Measurements from ENCODE around the gene FDX2. TPM values are rescaled to one million over a fixed set of nuclear protein-coding genes. Genes with fewer than 3 reads are reported as not detected.
A peak's percentile ranks its signal among the peaks of the same experiment; 100 is the strongest.

Gene FDX2
- 10 to 100 TPM in 3 of 4 donors, 1 to 10 TPM in 1; 6.7 to 36.5 (median 16.6) TPM for total RNA-seq

GRCh38 chr19:10315335-10316214, at the start of gene FDX2:
TSS of gene FDX2 (minus strand) at chr19:10316015. CDS start at chr19:10315996, 19 bp downstream.
- peak within 1 kb of the TSS in 3 of 4 donors; percentile 55 to 76 (median 73) for H3K27ac ChIP-seq

GRCh38 chr19:10365518-10365917, 49.7 kb upstream of the FDX2 start:
- TF ChIP-seq CTCF (IDR thresholded peaks at IDR 0.05) (no peak), POLR2AphosphoS5 (IDR thresholded peaks at IDR 0.05) (no peak), POLR2A (IDR thresholded peaks at IDR 0.05) (no peak), EP300 (IDR thresholded peaks at IDR 0.05) (no peak)
- WGBS, 2 donors (ENCODE audit: low coverage in 1 of 2): 100% methylated on average over 2 of the region's 23 CpGs; no CpG with 5 or more reads in 1 of the 2 donors
- Histone ChIP-seq H3K4me3 (no peak overlapping the region), H3K27ac (no peak overlapping the region), H3K36me3 (peaks cover 0 to 100% of the 10 kb centered on the region in 2 donors), H3K4me1 (no peaks in the 10 kb centered on the region), H3K27me3 (no peaks in the 10 kb centered on the region), H3K9me3 (no peaks in the 10 kb centered on the region)
- ATAC-seq: no peak

More at GRCh38 chr19:10315335-10316214, at the start of gene FDX2:
- Histone ChIP-seq H3K27me3 (no peaks in the 10 kb centered on the region), H3K36me3 (peaks cover 0 to 49% of the 10 kb centered on the region in 2 donors), H3K9me3 (no peaks in the 10 kb centered on the region), H3K4me3 (peak within 1 kb of the TSS; percentile 84 to 90), H3K4me1 (peaks cover 0 to 21% (median 8%) of the 10 kb centered on the region in 3 donors)
- peak in 1 of 2 donors; percentile 29 for TF ChIP-seq POLR2A (IDR thresholded peaks at IDR 0.05)
- peak; percentile 44 for TF ChIP-seq POLR2AphosphoS5 (IDR thresholded peaks at IDR 0.05)
- no peak for TF ChIP-seq EP300 (IDR thresholded peaks at IDR 0.05)
- 0% methylated on average over 1 to 23 of the region's 55 CpGs for WGBS, 2 donors (ENCODE audit: low coverage in 1 of 2)
- ATAC-seq: peak; percentile 90

GRCh38 chr19:10364644-10365043, 48.8 kb upstream of the FDX2 start:
- H3K36me3 ChIP-seq: peaks cover 0 to 100% of the 10 kb centered on the region in 2 donors
- H3K27me3 ChIP-seq: no peaks in the 10 kb centered on the region
- ATAC-seq: no peak
- H3K27ac ChIP-seq: no peak overlapping the region
- no peak overlapping the region for H3K4me3 ChIP-seq
- no peaks in the 10 kb centered on the region for H3K9me3 ChIP-seq
- H3K4me1 ChIP-seq: no peaks in the 10 kb centered on the region
- no CpG with 5 or more reads among the region's 19 CpGs for WGBS, 2 donors (ENCODE audit: low coverage in 1 of 2)
- TF ChIP-seq POLR2AphosphoS5 (IDR thresholded peaks at IDR 0.05): no peak
- TF ChIP-seq CTCF (IDR thresholded peaks at IDR 0.05): no peak
- TF ChIP-seq EP300 (IDR thresholded peaks at IDR 0.05): no peak
- TF ChIP-seq POLR2A (IDR thresholded peaks at IDR 0.05): no peak

GRCh38 chr19:10363789-10364281, 48.0 kb upstream of the FDX2 start:
- Histone ChIP-seq H3K9me3 (no peaks in the 10 kb centered on the region), H3K4me3 (no peak overlapping the region), H3K4me1 (no peaks in the 10 kb centered on the region), H3K36me3 (peaks cover 0 to 100% of the 10 kb centered on the region in 2 donors), H3K27me3 (no peaks in the 10 kb centered on the region), H3K27ac (no peak overlapping the region)
- WGBS, 2 donors (ENCODE audit: low coverage in 1 of 2): 100% methylated on average over 3 of the region's 12 CpGs; no CpG with 5 or more reads in 1 of the 2 donors
- no peak for TF ChIP-seq POLR2A (IDR thresholded peaks at IDR 0.05)
- no peak for TF ChIP-seq POLR2AphosphoS5 (IDR thresholded peaks at IDR 0.05)
- TF ChIP-seq EP300 (IDR thresholded peaks at IDR 0.05): no peak
- TF ChIP-seq CTCF (IDR thresholded peaks at IDR 0.05): no peak
- ATAC-seq: no peak

GRCh38 chr19:10362259-10362658, 46.4 kb upstream of the FDX2 start:
- H3K36me3 ChIP-seq: peaks cover 0 to 100% of the 10 kb centered on the region in 2 donors
- ATAC-seq: no peak
- H3K4me1 ChIP-seq: no peaks in the 10 kb centered on the region
- H3K9me3 ChIP-seq: no peaks in the 10 kb centered on the region
- no peak overlapping the region for H3K4me3 ChIP-seq
- whole genome bisulfite sequencing, 2 donors (ENCODE audit: low coverage in 1 of 2): 90% methylated on average over 4 of the region's 18 CpGs; no CpG with 5 or more reads in 1 of the 2 donors
- no peaks in the 10 kb centered on the region for H3K27me3 ChIP-seq
- TF ChIP-seq EP300 (IDR thresholded peaks at IDR 0.05) (no peak), POLR2A (IDR thresholded peaks at IDR 0.05) (no peak), CTCF (IDR thresholded peaks at IDR 0.05) (no peak), POLR2AphosphoS5 (IDR thresholded peaks at IDR 0.05) (no peak)
- H3K27ac ChIP-seq: no peak overlapping the region
